Psoas muscle (tissue), 8 donors: ENCODE measurements around the gene HSD3B7. TPM values are rescaled to one million over a fixed set of nuclear protein-coding genes. Genes with fewer than 3 reads are reported as not detected.

Experiments used
- ATAC-seq, 4 donors: fragments of 200-7000 bp; cut with Tn5 transposase; one replicate each; pipeline ENCODE4 v1.9.1; 2020; ENCODE audit warnings: moderate library complexity in 3 of 4, mild to moderate bottlenecking in 2 of 4
- DNase-seq, 2 donors: peaks; one replicate each; pipeline ENCODE4 v3.0.0-alpha.2; 2020
- H3K27ac ChIP-seq: fragments of 200-600 bp; one replicate; pipeline ENCODE4 v1.8.0; 2022
- H3K27me3 ChIP-seq, 3 donors: fragments of 200-600 bp in 1 of 3; one replicate each; pipeline versions ENCODE4 v1.6.1 to v1.8.0; 2013 to 2022; ENCODE audit warnings: low read length in 2 of 3, mild to moderate bottlenecking in 2 of 3, moderate library complexity in 1 of 3; ENCODE audit not compliant: insufficient read depth in 3 of 3
- H3K36me3 ChIP-seq, 2 donors: fragments of 200-600 bp in 1 of 2; one replicate each; pipeline versions ENCODE4 v1.6.1 to v1.8.0; 2013 to 2022; ENCODE audit warnings: low read depth in 1 of 2, mild to moderate bottlenecking in 1 of 2, moderate library complexity in 1 of 2; ENCODE audit not compliant: insufficient read depth in 1 of 2
- H3K4me1 ChIP-seq: fragments of 200-600 bp; one replicate; pipeline ENCODE4 v1.8.0; 2022
- H3K4me3 ChIP-seq: fragments of 200-600 bp; one replicate; pipeline ENCODE4 v1.8.0; 2022; ENCODE audit warnings: mild to moderate bottlenecking
- H3K9me3 ChIP-seq: fragments of 200-600 bp; one replicate; pipeline ENCODE4 v1.8.0; 2022
- WGBS, 3 donors: extraction: QIAGEN DNeasy Blood & Tissue Kit; methylation state at CpG; one replicate each; pipeline versions ENCODE4 v1.1.6 to v1.1.7; 2013; 5-methylcytosine and 5-hydroxymethylcytosine counted together
- intact Hi-C, 2 donors: fragments of 100-400 bp; cut with DNase I; formaldehyde crosslinking; loops; one replicate each; pipeline versions ENCODE4 v1.11.0 to v1.14.2; 2022
- polyA plus RNA-seq, 3 donors: library from polyadenylated mRNA; stranded (reverse); fragments of 200-250 nt; gene quantifications; one replicate each; pipeline ENCODE4 v1.2.3, GENCODE V29; 2013
- total RNA-seq, 4 donors: library from RNA; stranded (reverse); fragmentation: NEBNext Ultra II Directional in 2 of 4; extraction: Animal tissue kit (Norgen Biotek cat#: 25700) in 2 of 4; gene quantifications; one replicate each; pipeline versions ENCODE4 v1.2.1 to v1.2.4, GENCODE V29; 2021 to 2023
- TF ChIP-seq, protein P1 (sequence below): fragments of 200-600 bp; IDR thresholded peaks from one replicate; pipeline ENCODE4 v1.8.0; 2022; ENCODE audit warnings: antibody characterized with exemption
- donor health status: healthy with polysubstance abuse.
- donor health status: DM: no; HTN: no; CAD: no; lungs with moderate emphysema.
- donor health status: Bipolar disorder and iron deficiency.
- donor health status: healthy.
- donor health status: DM: yes; HTN: yes; CAD: no.
- donor health status: DM: no; HTN: no; CAD: no.
- donor health status: DM: no; HTN: no; CAD: no.
- donor health status: DM: yes; HTN: yes; CAD: no.

Gene HSD3B7
- total and polyA plus RNA-seq, 7 donors, result 3.2 to 12.8 (median 4.9) TPM

GRCh38 chr16:31036691-31037090 is 51.7 kb downstream of the HSD3B7 start:
- TF ChIP-seq, protein P1, sequence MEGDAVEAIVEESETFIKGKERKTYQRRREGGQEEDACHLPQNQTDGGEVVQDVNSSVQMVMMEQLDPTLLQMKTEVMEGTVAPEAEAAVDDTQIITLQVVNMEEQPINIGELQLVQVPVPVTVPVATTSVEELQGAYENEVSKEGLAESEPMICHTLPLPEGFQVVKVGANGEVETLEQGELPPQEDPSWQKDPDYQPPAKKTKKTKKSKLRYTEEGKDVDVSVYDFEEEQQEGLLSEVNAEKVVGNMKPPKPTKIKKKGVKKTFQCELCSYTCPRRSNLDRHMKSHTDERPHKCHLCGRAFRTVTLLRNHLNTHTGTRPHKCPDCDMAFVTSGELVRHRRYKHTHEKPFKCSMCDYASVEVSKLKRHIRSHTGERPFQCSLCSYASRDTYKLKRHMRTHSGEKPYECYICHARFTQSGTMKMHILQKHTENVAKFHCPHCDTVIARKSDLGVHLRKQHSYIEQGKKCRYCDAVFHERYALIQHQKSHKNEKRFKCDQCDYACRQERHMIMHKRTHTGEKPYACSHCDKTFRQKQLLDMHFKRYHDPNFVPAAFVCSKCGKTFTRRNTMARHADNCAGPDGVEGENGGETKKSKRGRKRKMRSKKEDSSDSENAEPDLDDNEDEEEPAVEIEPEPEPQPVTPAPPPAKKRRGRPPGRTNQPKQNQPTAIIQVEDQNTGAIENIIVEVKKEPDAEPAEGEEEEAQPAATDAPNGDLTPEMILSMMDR, result no peak
- intact Hi-C loops, result no loop called here

More at GRCh38 chr16:31036691-31037090, 51.7 kb downstream of the HSD3B7 start:
- DNase-seq (no peak), ATAC-seq (no peak)
- Histone ChIP-seq H3K9me3 (no peaks in the 10 kb centered on the region), H3K27ac (no peak overlapping the region), H3K4me3 (no peak overlapping the region), H3K4me1 (peaks cover 10% of the 10 kb centered on the region), H3K27me3 (no peaks in the 10 kb centered on the region), H3K36me3 (peaks cover 4 to 70% of the 10 kb centered on the region in 2 donors)
- 42 to 63% (median 51%) methylated on average over 2 of the region's 2 CpGs for WGBS, 3 donors

Other genes starting within 250 kb of the HSD3B7 start
- gene PHKG2, start 236.8 kb upstream of the HSD3B7 start, total RNA-seq, result 10 to 100 TPM; 10.1 to 13.5 (median 12.9) TPM
- gene PHKG2, start 236.8 kb upstream of the HSD3B7 start, polyA plus RNA-seq, result 10 to 100 TPM; 13.2 to 21.3 (median 13.8) TPM
- 1 to 10 TPM in 1 of 4 donors, under 1 TPM in 3; 0.52 to 2.4 (median 0.78) TPM for gene CFAP119, start 223.1 kb upstream of the HSD3B7 start, total RNA-seq
- gene CFAP119, start 223.1 kb upstream of the HSD3B7 start, polyA plus RNA-seq, result 1 to 10 TPM in 1 of 3 donors, under 1 TPM in 2; 0.48 to 3.0 (median 0.63) TPM
- gene RNF40, start 222.9 kb upstream of the HSD3B7 start, total RNA-seq, result 10 to 100 TPM; 26.8 to 49.1 (median 36.5) TPM
- gene RNF40, start 222.9 kb upstream of the HSD3B7 start, polyA plus RNA-seq, result 10 to 100 TPM; 29.1 to 42.2 (median 33.2) TPM
- 10 to 100 TPM in 3 of 4 donors, 1 to 10 TPM in 1; 5.3 to 15.9 (median 13.1) TPM for gene ZNF629, start 198.0 kb upstream of the HSD3B7 start, total RNA-seq
- gene ZNF629, start 198.0 kb upstream of the HSD3B7 start, polyA plus RNA-seq, result 1 to 10 TPM; 1.5 to 7.8 (median 4.4) TPM
- 10 to 100 TPM; 13.9 to 18.1 (median 15.1) TPM for gene BCL7C, start 91.1 kb upstream of the HSD3B7 start, total RNA-seq
- 10 to 100 TPM; 18.9 to 40.9 (median 30.2) TPM for gene BCL7C, start 91.1 kb upstream of the HSD3B7 start, polyA plus RNA-seq
- gene CTF1, start 88.6 kb upstream of the HSD3B7 start, total RNA-seq, result 10 to 100 TPM in 1 of 4 donors, 1 to 10 TPM in 3; 8.5 to 16.6 (median 9.4) TPM
- 1 to 10 TPM; 4.9 to 5.5 (median 5.2) TPM for gene CTF1, start 88.6 kb upstream of the HSD3B7 start, polyA plus RNA-seq
- gene FBXL19, start 61.6 kb upstream of the HSD3B7 start, total RNA-seq, result 1 to 10 TPM; 3.4 to 4.2 (median 4.1) TPM
- gene FBXL19, start 61.6 kb upstream of the HSD3B7 start, polyA plus RNA-seq, result 1 to 10 TPM; 2.8 to 5.4 (median 2.8) TPM
- 1 to 10 TPM; 3.6 to 5.8 (median 5.5) TPM for gene ORAI3, start 36.1 kb upstream of the HSD3B7 start, total RNA-seq
- gene ORAI3, start 36.1 kb upstream of the HSD3B7 start, polyA plus RNA-seq, result 1 to 10 TPM; 3.5 to 6.0 (median 4.0) TPM
- gene SETD1A, start 27.5 kb upstream of the HSD3B7 start, total RNA-seq, result 10 to 100 TPM; 13.3 to 19.0 (median 16.2) TPM
- gene SETD1A, start 27.5 kb upstream of the HSD3B7 start, polyA plus RNA-seq, result 10 to 100 TPM in 1 of 3 donors, 1 to 10 TPM in 2; 7.9 to 15.9 (median 9.4) TPM
- under 1 TPM in 3 of 4 donors, not detected in 1; 0.11 to 0.64 (median 0.26) TPM for gene STX1B, start 25.4 kb downstream of the HSD3B7 start, total RNA-seq
- under 1 TPM; 0.04 to 0.14 (median 0.05) TPM for gene STX1B, start 25.4 kb downstream of the HSD3B7 start, polyA plus RNA-seq
- 10 to 100 TPM; 47.6 to 57.8 (median 51.6) TPM for gene STX4, start 48.4 kb downstream of the HSD3B7 start, total RNA-seq
- 100 to 1,000 TPM in 1 of 3 donors, 10 to 100 TPM in 2; 61.8 to 123 (median 83.3) TPM for gene STX4, start 48.4 kb downstream of the HSD3B7 start, polyA plus RNA-seq
- 1 to 10 TPM; 5.3 to 7.5 (median 5.8) TPM for gene ZNF668, start 89.0 kb downstream of the HSD3B7 start, total RNA-seq
- gene ZNF668, start 89.0 kb downstream of the HSD3B7 start, polyA plus RNA-seq, result 10 to 100 TPM in 2 of 3 donors, 1 to 10 TPM in 1; 7.2 to 12.3 (median 10.9) TPM
- 10 to 100 TPM in 2 of 4 donors, 1 to 10 TPM in 2; 8.4 to 22.6 (median 12.3) TPM for gene ZNF646, start 89.2 kb downstream of the HSD3B7 start, total RNA-seq
- gene ZNF646, start 89.2 kb downstream of the HSD3B7 start, polyA plus RNA-seq, result 10 to 100 TPM in 1 of 3 donors, 1 to 10 TPM in 2; 4.0 to 20.8 (median 5.9) TPM
- gene PRSS53, start 103.7 kb downstream of the HSD3B7 start, total RNA-seq, result under 1 TPM; 0.32 to 0.90 (median 0.48) TPM
- under 1 TPM; 0.17 to 0.56 (median 0.31) TPM for gene PRSS53, start 103.7 kb downstream of the HSD3B7 start, polyA plus RNA-seq
- 10 to 100 TPM; 13.3 to 17.8 (median 16.5) TPM for gene VKORC1, start 109.6 kb downstream of the HSD3B7 start, total RNA-seq
- gene VKORC1, start 109.6 kb downstream of the HSD3B7 start, polyA plus RNA-seq, result 10 to 100 TPM; 28.6 to 57.0 (median 48.3) TPM
- gene BCKDK, start 123.2 kb downstream of the HSD3B7 start, total RNA-seq, result 10 to 100 TPM; 36.7 to 72.8 (median 55.4) TPM
- gene BCKDK, start 123.2 kb downstream of the HSD3B7 start, polyA plus RNA-seq, result 10 to 100 TPM; 46.6 to 58.6 (median 47.3) TPM
- gene KAT8, start 132.5 kb downstream of the HSD3B7 start, total RNA-seq, result 10 to 100 TPM; 39.9 to 75.4 (median 61.2) TPM
- gene KAT8, start 132.5 kb downstream of the HSD3B7 start, polyA plus RNA-seq, result 10 to 100 TPM; 36.1 to 56.7 (median 51.2) TPM
- not detected for gene PRSS8, start 150.5 kb downstream of the HSD3B7 start, total RNA-seq
- gene PRSS8, start 150.5 kb downstream of the HSD3B7 start, polyA plus RNA-seq, result under 1 TPM in 2 of 3 donors, not detected in 1; 0.07 to 0.22 TPM
- 1 to 10 TPM in 1 of 4 donors, under 1 TPM in 3; 0.47 to 1.1 (median 0.67) TPM for gene PRSS36, start 164.9 kb downstream of the HSD3B7 start, total RNA-seq
- 1 to 10 TPM in 2 of 3 donors, under 1 TPM in 1; 0.24 to 1.7 (median 1.3) TPM for gene PRSS36, start 164.9 kb downstream of the HSD3B7 start, polyA plus RNA-seq
- gene FUS, start 194.9 kb downstream of the HSD3B7 start, total RNA-seq, result 100 to 1,000 TPM; 133 to 246 (median 160) TPM
- gene FUS, start 194.9 kb downstream of the HSD3B7 start, polyA plus RNA-seq, result 100 to 1,000 TPM; 117 to 185 (median 159) TPM
- gene PYCARD, start 217.6 kb downstream of the HSD3B7 start, total RNA-seq, result 1 to 10 TPM; 2.6 to 3.2 (median 3.0) TPM
- 1 to 10 TPM; 2.1 to 4.9 (median 3.4) TPM for gene PYCARD, start 217.6 kb downstream of the HSD3B7 start, polyA plus RNA-seq
- gene TRIM72, start 228.9 kb downstream of the HSD3B7 start, total RNA-seq, result 100 to 1,000 TPM; 155 to 236 (median 229) TPM
- 100 to 1,000 TPM in 1 of 3 donors, 10 to 100 TPM in 2; 62.9 to 132 (median 64.8) TPM for gene TRIM72, start 228.9 kb downstream of the HSD3B7 start, polyA plus RNA-seq
- gene PYDC1, start 231.9 kb downstream of the HSD3B7 start, total RNA-seq, result not detected
- not detected for gene PYDC1, start 231.9 kb downstream of the HSD3B7 start, polyA plus RNA-seq